ENCODE data around the gene UBA1.

Gene UBA1

DNA sequence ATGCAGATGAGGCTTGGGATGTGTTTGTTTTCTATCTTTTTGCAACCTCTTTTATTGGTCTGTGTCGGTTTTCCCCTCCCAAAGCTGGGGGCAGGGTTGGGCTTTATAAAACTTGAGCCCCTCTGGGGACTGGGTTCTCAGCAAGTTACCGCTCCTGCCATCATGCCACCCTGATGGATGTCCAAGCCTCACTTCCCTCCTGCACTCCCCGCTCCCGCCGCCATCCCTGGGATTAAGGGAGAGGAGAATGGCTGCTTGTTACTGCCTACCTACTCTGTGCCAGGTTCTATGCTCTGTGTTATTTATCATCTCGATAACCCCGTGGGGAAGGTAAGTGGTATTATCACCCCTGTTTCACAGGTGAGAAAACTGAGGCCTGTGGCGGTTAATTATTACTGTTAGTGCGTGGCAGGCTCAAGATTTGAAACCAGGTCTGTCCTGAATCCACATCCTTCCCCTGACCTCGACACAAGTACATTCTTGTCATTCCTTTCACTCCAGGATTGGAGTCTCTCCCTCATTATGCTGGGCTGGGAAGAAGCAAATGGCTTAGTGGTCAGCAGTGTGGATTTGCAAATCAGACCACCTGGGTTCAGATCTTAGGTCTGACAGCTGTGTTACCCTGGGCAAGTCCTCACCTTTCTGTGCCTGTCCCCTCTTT is 4.5 kb downstream of the UBA1 start:
- no peak for DNase-seq (ENCODE audit: extremely low read depth, low read depth)
- TF ChIP-seq, protein P1, sequence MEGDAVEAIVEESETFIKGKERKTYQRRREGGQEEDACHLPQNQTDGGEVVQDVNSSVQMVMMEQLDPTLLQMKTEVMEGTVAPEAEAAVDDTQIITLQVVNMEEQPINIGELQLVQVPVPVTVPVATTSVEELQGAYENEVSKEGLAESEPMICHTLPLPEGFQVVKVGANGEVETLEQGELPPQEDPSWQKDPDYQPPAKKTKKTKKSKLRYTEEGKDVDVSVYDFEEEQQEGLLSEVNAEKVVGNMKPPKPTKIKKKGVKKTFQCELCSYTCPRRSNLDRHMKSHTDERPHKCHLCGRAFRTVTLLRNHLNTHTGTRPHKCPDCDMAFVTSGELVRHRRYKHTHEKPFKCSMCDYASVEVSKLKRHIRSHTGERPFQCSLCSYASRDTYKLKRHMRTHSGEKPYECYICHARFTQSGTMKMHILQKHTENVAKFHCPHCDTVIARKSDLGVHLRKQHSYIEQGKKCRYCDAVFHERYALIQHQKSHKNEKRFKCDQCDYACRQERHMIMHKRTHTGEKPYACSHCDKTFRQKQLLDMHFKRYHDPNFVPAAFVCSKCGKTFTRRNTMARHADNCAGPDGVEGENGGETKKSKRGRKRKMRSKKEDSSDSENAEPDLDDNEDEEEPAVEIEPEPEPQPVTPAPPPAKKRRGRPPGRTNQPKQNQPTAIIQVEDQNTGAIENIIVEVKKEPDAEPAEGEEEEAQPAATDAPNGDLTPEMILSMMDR (IDR thresholded peaks at IDR 0.05; ENCODE audit: low read depth, low read length): no peak

DNA sequence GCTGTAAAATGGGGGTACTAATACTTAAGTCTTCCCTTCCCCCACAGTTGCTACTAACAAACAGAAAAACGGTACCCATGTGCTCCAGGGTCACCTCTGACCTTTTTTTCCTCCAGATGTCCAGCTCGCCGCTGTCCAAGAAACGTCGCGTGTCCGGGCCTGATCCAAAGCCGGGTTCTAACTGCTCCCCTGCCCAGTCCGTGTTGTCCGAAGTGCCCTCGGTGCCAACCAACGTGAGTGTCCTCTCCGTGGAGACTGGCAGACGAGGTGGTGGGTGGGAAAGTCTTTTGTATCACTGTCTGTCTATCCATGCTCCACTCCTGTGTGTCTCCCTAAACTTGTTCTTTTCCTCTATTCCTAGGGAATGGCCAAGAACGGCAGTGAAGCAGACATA is 5.1 kb downstream of the UBA1 start:
- TF ChIP-seq, protein P1 (IDR thresholded peaks at IDR 0.05; ENCODE audit: low read depth, low read length): no peak
- no peak for DNase-seq (ENCODE audit: extremely low read depth, low read depth)

DNA sequence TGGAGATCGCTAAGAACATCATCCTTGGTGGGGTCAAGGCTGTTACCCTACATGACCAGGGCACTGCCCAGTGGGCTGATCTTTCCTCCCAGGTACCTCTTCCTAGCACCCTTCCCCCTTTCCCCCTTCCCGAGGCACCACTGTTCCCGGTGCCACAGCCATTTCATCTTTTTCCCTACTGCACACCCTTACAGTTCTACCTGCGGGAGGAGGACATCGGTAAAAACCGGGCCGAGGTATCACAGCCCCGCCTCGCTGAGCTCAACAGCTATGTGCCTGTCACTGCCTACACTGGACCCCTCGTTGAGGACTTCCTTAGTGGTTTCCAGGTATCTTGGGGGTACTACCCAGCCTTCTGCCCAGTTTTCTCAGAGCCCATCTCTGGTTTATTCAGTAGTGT is 5.7 kb downstream of the UBA1 start:
- no peak for DNase-seq (ENCODE audit: extremely low read depth, low read depth)
- TF ChIP-seq, protein P1 (IDR thresholded peaks at IDR 0.05; ENCODE audit: low read depth, low read length): no peak

DNA sequence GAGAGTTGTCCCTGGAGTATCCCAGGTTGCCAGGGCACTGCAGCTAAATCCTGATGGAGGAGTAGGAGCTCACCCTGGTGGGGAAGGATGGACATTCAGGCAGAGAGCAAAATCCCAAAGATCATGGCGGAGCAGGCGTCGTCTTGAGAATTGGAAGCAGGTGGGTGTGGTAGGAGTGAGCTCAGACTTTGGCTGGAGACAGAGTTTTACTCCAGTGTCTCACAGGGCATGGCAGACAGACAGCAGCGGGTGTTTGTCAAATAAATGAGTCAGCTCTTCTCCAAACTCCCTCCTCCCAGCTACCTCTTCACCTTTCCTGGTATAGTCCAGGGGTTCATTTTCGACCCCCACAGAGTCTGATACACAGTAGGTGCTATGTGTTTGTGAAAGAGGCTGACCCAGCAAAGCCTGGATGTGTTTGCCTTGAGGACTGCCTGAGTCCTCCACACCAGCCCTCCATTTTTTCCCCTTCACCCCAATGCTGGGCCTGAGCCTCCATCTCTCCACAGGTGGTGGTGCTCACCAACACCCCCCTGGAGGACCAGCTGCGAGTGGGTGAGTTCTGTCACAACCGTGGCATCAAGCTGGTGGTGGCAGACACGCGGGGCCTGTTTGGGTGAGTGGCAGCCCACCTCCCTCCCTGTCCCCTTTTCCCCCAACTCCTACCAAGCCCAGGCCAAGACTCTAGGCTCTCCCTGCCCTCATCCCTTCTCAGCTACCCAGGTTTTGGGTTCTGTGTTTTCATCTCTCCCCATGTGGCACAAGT is 6.9 kb downstream of the UBA1 start:
- DNase-seq (ENCODE audit: extremely low read depth, low read depth): peak; percentile 73
- TF ChIP-seq, protein P1 (IDR thresholded peaks at IDR 0.05; ENCODE audit: low read depth, low read length): peak; percentile 50

DNA sequence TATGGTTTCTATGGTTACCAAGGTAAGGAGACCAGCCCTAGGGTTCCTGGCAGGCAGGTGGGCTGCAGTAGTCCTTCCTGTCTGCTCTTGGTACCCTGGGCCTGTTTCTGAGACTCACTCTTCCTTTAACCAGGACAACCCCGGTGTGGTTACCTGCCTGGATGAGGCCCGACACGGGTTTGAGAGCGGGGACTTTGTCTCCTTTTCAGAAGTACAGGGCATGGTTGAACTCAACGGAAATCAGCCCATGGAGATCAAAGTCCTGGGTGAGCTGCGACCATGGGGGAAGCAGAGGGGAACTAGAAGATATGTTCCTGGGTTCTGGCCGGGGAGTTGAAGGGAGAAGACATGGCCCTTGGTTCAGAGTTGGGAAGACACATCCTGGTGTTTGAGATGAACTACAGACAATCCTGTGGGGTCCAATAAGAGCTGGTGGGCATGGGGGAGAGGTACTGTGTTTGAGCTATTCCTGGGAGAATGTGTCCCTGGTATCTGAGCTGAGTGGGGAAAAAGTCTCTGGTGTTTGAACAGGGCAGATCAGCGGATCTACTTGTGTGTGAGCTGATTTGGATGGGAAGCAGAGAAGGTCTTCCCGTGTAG is 7.8 kb downstream of the UBA1 start:
- DNase-seq (ENCODE audit: extremely low read depth, low read depth): no peak
- TF ChIP-seq, protein P1 (IDR thresholded peaks at IDR 0.05; ENCODE audit: low read depth, low read length): no peak

DNA sequence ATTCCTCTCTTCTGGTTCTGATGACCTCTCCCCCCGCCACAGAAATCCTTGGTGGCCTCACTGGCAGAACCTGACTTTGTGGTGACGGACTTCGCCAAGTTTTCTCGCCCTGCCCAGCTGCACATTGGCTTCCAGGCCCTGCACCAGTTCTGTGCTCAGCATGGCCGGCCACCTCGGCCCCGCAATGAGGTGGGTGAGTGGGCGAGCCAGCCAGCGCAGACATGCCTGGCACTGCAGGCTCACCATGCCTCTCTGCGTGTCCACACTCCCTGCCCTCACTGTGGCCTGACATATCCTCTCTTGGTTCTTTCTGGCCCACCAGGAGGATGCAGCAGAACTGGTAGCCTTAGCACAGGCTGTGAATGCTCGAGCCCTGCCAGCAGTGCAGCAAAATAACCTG is 8.7 kb downstream of the UBA1 start:
- TF ChIP-seq, protein P1 (IDR thresholded peaks at IDR 0.05; ENCODE audit: low read depth, low read length): no peak
- DNase-seq (ENCODE audit: extremely low read depth, low read depth): no peak

DNA sequence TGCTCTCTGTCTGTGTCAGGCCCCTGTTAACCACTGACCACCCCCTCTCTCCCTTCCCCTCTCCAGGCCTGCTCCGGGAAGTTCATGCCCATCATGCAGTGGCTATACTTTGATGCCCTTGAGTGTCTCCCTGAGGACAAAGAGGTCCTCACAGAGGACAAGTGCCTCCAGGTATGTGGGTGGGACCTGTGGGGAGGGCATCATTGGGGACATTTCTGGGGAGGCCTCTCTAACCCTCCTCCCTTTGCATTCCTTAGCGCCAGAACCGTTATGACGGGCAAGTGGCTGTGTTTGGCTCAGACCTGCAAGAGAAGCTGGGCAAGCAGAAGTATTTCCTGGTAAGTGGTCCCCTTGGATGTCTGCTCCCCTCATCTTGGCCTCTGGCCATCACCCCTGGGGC is 9.2 kb downstream of the UBA1 start:
- DNase-seq (ENCODE audit: extremely low read depth, low read depth): no peak
- TF ChIP-seq, protein P1 (IDR thresholded peaks at IDR 0.05; ENCODE audit: low read depth, low read length): no peak

All from AG09319 (cell line).